KMS-11 (cell line): ENCODE data around the gene DHX16.

Source experiments
- H2AFZ ChIP-seq: fragments of 200-600 bp; sonication (generic); 2 replicates; pipeline ENCODE4 v1.6.1; 2016; ENCODE audit warnings: antibody characterized with exemption, mixed run types, low read depth
- H3K27ac ChIP-seq: fragments of 200-600 bp; sonication (generic); 2 replicates; pipeline ENCODE4 v1.6.1; 2016; ENCODE audit warnings: mild to moderate bottlenecking, mixed run types
- H3K27me3 ChIP-seq: fragments of 200-600 bp; sonication (generic); 2 replicates; pipeline ENCODE4 v1.6.1; 2017; ENCODE audit warnings: mild to moderate bottlenecking, low read depth, mixed run types, moderate library complexity; ENCODE audit not compliant: insufficient read depth
- H3K36me3 ChIP-seq: fragments of 200-600 bp; sonication (generic); 2 replicates; pipeline ENCODE4 v1.6.1; 2017; ENCODE audit warnings: mild to moderate bottlenecking, mixed run types; ENCODE audit not compliant: insufficient read depth
- H3K4me1 ChIP-seq: fragments of 200-600 bp; sonication (generic); 2 replicates; pipeline ENCODE4 v1.6.1; 2016; ENCODE audit warnings: mild to moderate bottlenecking, low read depth, mixed run types; ENCODE audit not compliant: poor library complexity, severe bottlenecking
- H3K4me2 ChIP-seq: fragments of 200-600 bp; sonication (generic); 2 replicates; pipeline ENCODE4 v1.7.0; 2016; ENCODE audit warnings: mild to moderate bottlenecking, mixed run types
- H3K4me3 ChIP-seq: fragments of 200-600 bp; sonication (generic); IDR thresholded peaks from 2 replicates; pipeline ENCODE4 v1.6.1; 2017; ENCODE audit warnings: low read depth, low read length, mixed read lengths; ENCODE audit not compliant: insufficient read depth
- H3K79me2 ChIP-seq: fragments of 200-600 bp; sonication (generic); 2 replicates; pipeline ENCODE4 v1.6.1; 2016; ENCODE audit warnings: low read depth, mixed run types; ENCODE audit not compliant: insufficient read depth
- H3K9ac ChIP-seq: fragments of 200-600 bp; sonication (generic); 2 replicates; pipeline ENCODE4 v1.6.1; 2016; ENCODE audit warnings: mild to moderate bottlenecking, mixed run types
- H4K20me1 ChIP-seq: fragments of 200-600 bp; sonication (generic); 2 replicates; pipeline ENCODE4 v1.6.1; 2016; ENCODE audit warnings: mild to moderate bottlenecking, mixed run types; ENCODE audit not compliant: insufficient read depth
- CTCF ChIP-seq: fragments of 200-600 bp; sonication (generic); conservative IDR thresholded peaks from 2 replicates; pipeline ENCODE4 v1.6.1; 2017; ENCODE audit warnings: low read depth, mild to moderate bottlenecking, antibody characterized with exemption, low read length, moderate library complexity, mixed read lengths

Gene DHX16

GRCh38 chr6:30690403-30691207, 17.8 kb upstream of the DHX16 start, which contains the start of gene NRM:
Gene NRM (minus strand): TSS chr6:30690984. CDS start chr6:30690974, 10 bp downstream.
- Histone ChIP-seq H3K27me3 (no peaks in the 10 kb centered on the region), H3K4me3 (no peak within 1 kb of the TSS), H4K20me1 (no peaks in the 10 kb centered on the region), H2AFZ (peak within 1 kb of the TSS; percentile 90), H3K27ac (peak within 1 kb of the TSS; percentile 50; the same call in 1 of the 2 replicates), H3K4me1 (peaks cover 42% of the 10 kb centered on the region), H3K79me2 (peaks cover 6% of the 10 kb centered on the region; the same call in 1 of the 2 replicates), H3K4me2 (peak within 1 kb of the TSS; percentile 96), H3K36me3 (no peaks in the 10 kb centered on the region), H3K9ac (peak within 1 kb of the TSS; percentile 49; the same call in 1 of the 2 replicates)
- TF ChIP-seq CTCF, result no peak

GRCh38 chr6:30689985-30690384, 17.2 kb upstream of the DHX16 start:
- H3K36me3 ChIP-seq, result no peaks in the 10 kb centered on the region
- no peaks in the 10 kb centered on the region for H4K20me1 ChIP-seq
- peak overlapping the region; percentile 49; the same call in 1 of the 2 replicates for H3K9ac ChIP-seq
- no peaks in the 10 kb centered on the region for H3K27me3 ChIP-seq
- peaks cover 49% of the 10 kb centered on the region for H3K4me1 ChIP-seq
- TF ChIP-seq CTCF, result no peak
- H3K27ac ChIP-seq, result peak overlapping the region; percentile 21; the same call in 1 of the 2 replicates
- peaks cover 13% of the 10 kb centered on the region for H3K79me2 ChIP-seq
- peak overlapping the region; percentile 90 for H2AFZ ChIP-seq
- H3K4me2 ChIP-seq, result peak overlapping the region; percentile 96
- H3K4me3 ChIP-seq, result no peak overlapping the region

DNA sequence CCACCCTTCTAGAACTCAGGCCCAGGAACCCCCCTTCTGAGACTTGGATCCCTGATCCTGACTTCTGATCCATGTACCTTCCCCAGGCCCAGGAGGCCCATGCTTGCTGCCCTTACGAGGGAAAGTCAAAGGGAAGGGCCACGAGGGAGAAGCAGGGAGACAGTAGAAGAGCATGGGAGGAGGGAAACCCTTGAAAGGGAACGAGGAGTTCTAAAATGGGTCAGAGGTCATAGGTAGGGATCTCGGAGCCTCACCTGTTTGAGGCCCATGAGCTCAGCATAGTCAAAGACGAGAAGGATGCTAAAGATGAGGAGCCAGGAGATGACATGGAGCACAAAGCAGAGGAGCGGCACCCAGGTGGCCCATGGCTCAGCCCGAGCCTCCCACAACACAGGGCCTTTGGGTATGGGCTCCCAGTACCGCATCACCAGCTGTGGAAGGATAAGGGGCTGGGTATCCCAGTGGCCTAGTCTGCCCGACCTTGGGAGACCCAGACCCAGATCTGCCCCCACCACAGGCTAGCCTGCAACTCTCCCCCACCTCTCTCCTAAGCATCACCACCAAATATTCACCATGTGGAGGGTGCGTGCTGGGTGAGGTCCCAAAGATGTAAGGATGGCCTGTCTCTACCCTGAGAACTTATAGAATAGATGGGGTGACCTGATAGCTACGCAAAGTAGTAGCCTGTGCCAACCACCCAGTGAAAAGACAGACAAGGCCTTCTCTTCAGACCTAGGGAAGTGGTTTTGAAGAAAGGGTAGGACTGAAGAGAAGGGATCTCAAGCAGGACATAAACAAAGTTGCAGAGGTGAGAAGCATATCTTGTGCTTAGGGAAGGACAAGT, 16.4 kb upstream of the DHX16 start:
- H3K36me3 ChIP-seq, result no peaks in the 10 kb centered on the region
- H3K27ac ChIP-seq, result no peak overlapping the region
- H3K9ac ChIP-seq, result no peak overlapping the region; the same call in 1 of the 2 replicates
- no peaks in the 10 kb centered on the region for H3K27me3 ChIP-seq
- peak overlapping the region; percentile 96; the same call in 1 of the 2 replicates for H3K4me2 ChIP-seq
- H3K79me2 ChIP-seq, result peaks cover 19% of the 10 kb centered on the region
- TF ChIP-seq CTCF, result no peak
- no peak overlapping the region for H2AFZ ChIP-seq
- peaks cover 53% of the 10 kb centered on the region for H3K4me1 ChIP-seq
- no peaks in the 10 kb centered on the region for H4K20me1 ChIP-seq
- H3K4me3 ChIP-seq, result no peak overlapping the region

DNA sequence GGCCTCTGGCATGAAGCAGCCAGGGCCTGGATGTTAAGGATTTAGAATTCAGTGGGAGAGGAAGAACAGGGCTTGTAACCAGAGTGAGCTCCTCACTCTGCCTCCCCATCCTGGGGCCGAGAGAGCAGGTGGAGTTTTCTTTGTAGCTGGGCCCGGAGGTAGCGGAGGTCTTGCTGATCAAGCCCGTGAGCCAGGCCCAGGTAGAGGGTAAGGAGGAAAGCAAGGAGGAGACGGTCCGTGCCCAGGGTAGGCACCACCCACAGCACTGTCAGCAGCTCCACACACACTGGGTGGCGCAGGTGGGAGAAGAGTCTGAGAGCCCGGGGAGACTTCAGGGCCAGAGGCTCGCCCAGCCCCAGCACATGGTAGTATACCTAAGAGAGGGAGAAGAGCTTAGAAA, 15.8 kb upstream of the DHX16 start:
- TF ChIP-seq CTCF, result no peak
- Histone ChIP-seq H2AFZ (no peak overlapping the region), H4K20me1 (no peaks in the 10 kb centered on the region), H3K36me3 (no peaks in the 10 kb centered on the region), H3K79me2 (peaks cover 25% of the 10 kb centered on the region), H3K27me3 (no peaks in the 10 kb centered on the region), H3K4me3 (no peak overlapping the region), H3K27ac (no peak overlapping the region), H3K4me2 (no peak overlapping the region), H3K9ac (no peak overlapping the region), H3K4me1 (peaks cover 57% of the 10 kb centered on the region)
